Measurements from ENCODE around the gene THOC1.

DNA sequence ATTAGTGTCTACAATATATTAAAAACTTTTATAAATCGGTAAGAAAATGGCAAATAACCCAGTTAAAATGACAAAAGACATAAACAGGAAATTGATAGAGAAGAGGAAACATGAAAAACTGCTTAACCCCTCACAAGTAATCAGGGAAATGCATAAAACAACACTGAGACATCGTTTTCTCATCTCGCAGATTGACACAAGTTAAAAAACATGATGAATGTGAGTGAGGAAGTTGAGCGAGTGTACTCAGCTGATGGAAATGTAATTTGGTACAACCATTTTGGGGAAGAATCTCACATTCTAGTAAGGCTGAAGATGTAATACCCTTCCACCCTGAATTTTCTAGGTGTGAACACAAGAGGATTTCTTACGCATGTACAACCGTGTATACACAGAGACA, 18.0 kb upstream of the THOC1 start:
- TF ChIP-seq, protein P1, sequence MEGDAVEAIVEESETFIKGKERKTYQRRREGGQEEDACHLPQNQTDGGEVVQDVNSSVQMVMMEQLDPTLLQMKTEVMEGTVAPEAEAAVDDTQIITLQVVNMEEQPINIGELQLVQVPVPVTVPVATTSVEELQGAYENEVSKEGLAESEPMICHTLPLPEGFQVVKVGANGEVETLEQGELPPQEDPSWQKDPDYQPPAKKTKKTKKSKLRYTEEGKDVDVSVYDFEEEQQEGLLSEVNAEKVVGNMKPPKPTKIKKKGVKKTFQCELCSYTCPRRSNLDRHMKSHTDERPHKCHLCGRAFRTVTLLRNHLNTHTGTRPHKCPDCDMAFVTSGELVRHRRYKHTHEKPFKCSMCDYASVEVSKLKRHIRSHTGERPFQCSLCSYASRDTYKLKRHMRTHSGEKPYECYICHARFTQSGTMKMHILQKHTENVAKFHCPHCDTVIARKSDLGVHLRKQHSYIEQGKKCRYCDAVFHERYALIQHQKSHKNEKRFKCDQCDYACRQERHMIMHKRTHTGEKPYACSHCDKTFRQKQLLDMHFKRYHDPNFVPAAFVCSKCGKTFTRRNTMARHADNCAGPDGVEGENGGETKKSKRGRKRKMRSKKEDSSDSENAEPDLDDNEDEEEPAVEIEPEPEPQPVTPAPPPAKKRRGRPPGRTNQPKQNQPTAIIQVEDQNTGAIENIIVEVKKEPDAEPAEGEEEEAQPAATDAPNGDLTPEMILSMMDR (IDR thresholded peaks at IDR 0.05) = no peak
- no peak for TF ChIP-seq POLR2A (IDR thresholded peaks at IDR 0.05)
